Fibroblast of gingiva (primary cell): ENCODE data around the gene ASNSD1.
A peak's percentile ranks its signal among the peaks of the same experiment; 100 is the strongest.
"Not testable (repeated sequence)": the region's sequence is repeated elsewhere in the genome, so short reads cannot be mapped to it uniquely, and the experiment has no call there.

Source experiments
- DNase-seq: peaks from one replicate; pipeline ENCODE4 v3.0.0-alpha.2; 2011; ENCODE audit warnings: low read depth

Gene ASNSD1

GRCh38 chr2:189648846-189649509, 12.3 kb upstream of the ASNSD1 start:
- peak; percentile 34 for DNase-seq

GRCh38 chr2:189651284-189651683, 10.0 kb upstream of the ASNSD1 start:
- no peak for DNase-seq

GRCh38 chr2:189653464-189653863, 7.8 kb upstream of the ASNSD1 start:
- not testable (repeated sequence) for DNase-seq

GRCh38 chr2:189654641-189655040, 6.6 kb upstream of the ASNSD1 start:
- DNase-seq = no peak

- no peak for DNase-seq
Measured at GRCh38 chr2:189657867-189658266, 3.4 kb upstream of the ASNSD1 start.

GRCh38 chr2:189658306-189659212, 2.7 kb upstream of the ASNSD1 start:
- DNase-seq = no peak

GRCh38 chr2:189659734-189660133, 1.5 kb upstream of the ASNSD1 start:
- no peak for DNase-seq

- no peak for DNase-seq
Measured at GRCh38 chr2:189660803-189661147, 484 bp upstream of the ASNSD1 start.

- DNase-seq = no peak
Measured at GRCh38 chr2:189661957-189662321, 680 bp downstream of the ASNSD1 start.

GRCh38 chr2:189662669-189663226, 1.5 kb downstream of the ASNSD1 start:
- no peak for DNase-seq

- not testable (repeated sequence) for DNase-seq
Measured at GRCh38 chr2:189663319-189663718, 2.1 kb downstream of the ASNSD1 start.

- DNase-seq = no peak
Measured at GRCh38 chr2:189669913-189670312, 8.7 kb downstream of the ASNSD1 start.

GRCh38 chr2:189673661-189674373, 12.6 kb downstream of the ASNSD1 start:
- no peak for DNase-seq

- DNase-seq = peak; percentile 95
Measured at GRCh38 chr2:189674374-189675112, 13.3 kb downstream of the ASNSD1 start, which contains the start of gene ANKAR. TSS of gene ANKAR (plus strand) at chr2:189674670. CDS start at chr2:189676491, 1,821 bp downstream.

GRCh38 chr2:189676471-189676870, 15.2 kb downstream of the ASNSD1 start:
- DNase-seq = peak; percentile 18

GRCh38 chr2:189679226-189679625, 18.0 kb downstream of the ASNSD1 start:
- no peak for DNase-seq

GRCh38 chr2:189681203-189681602, 19.9 kb downstream of the ASNSD1 start:
- no peak for DNase-seq

- DNase-seq = no peak
Measured at GRCh38 chr2:189681903-189682302, 20.6 kb downstream of the ASNSD1 start.

- no peak for DNase-seq
Measured at GRCh38 chr2:189683348-189683747, 22.1 kb downstream of the ASNSD1 start.

GRCh38 chr2:189684811-189685210, 23.6 kb downstream of the ASNSD1 start:
- DNase-seq = no peak

- peak; percentile 38 for DNase-seq
Measured at GRCh38 chr2:189685540-189686229, 24.4 kb downstream of the ASNSD1 start.
